AG10803 (cell line): ENCODE data around the gene TNRC18.

Experiments used
- DNase-seq: peaks from one replicate; pipeline ENCODE4 v3.0.0; 2010; ENCODE audit warnings: low read depth
- H3K4me3 ChIP-seq: 2 replicates; pipeline ENCODE4 v1.5.1; 2011; ENCODE audit warnings: mild to moderate bottlenecking, low read length, control low read depth
- CTCF ChIP-seq: conservative IDR thresholded peaks from 2 replicates; pipeline ENCODE4 v1.5.1; 2011; ENCODE audit warnings: mild to moderate bottlenecking, low read length, control low read depth, inconsistent platforms

Gene TNRC18

DNA sequence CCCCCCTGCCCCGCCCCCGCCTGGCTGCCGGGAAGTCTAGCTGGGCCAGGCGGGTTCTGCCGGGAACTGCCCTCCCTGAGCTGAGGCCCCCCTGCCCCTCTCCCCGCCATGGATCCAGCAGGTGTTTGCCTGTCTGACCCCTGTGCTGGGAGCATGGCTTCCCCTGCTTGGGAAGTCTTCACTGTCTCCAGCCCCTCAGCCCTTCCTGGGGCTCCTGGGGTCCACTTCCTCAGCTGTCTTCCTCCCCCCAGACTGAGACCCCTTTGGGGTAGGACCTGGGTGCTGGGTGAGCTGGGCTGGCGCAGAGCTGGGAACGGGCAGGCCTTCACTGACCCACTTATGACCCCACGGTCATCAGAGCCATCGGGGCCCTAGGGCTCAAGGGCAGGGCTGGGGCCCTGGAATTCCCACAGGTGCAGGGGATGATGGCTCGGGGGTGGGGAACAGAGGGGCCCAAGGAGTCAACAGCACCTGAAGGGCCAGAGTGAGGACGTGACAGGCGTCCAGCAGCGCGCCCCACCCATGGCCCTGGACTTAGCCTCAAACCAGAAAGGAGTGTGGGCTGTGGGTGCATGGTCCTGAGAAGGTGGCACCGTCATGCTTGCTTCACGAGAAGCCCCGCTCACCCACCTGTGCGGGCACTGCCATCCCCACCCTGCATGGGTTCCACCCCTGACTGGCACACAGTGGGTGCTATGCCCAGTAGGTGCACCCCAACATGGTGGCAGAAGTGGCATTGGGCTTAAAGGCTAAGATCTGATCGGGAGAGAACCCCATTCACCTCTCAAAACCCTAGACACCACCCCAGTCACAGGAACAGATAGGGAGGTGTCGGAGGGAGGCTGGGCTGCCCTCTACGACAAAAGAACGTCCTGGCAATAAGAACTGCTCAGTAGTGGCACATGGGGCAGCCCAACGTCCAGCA lies 16.2 kb upstream of the TNRC18 start:
- H3K4me3 ChIP-seq = no peak overlapping the region

GRCh38 chr7:5439209-5439571 lies 15.6 kb upstream of the TNRC18 start:
- no peak overlapping the region for H3K4me3 ChIP-seq
- DNase-seq = no peak
- no peak for TF ChIP-seq CTCF

More for the DNA sequence above, 16.2 kb upstream of the TNRC18 start:
- TF ChIP-seq CTCF = no peak
- no peak for DNase-seq

GRCh38 chr7:5437987-5438386 lies 14.4 kb upstream of the TNRC18 start:
- no peak overlapping the region for H3K4me3 ChIP-seq
- DNase-seq = no peak
- no peak for TF ChIP-seq CTCF

GRCh38 chr7:5437348-5437892 lies 13.8 kb upstream of the TNRC18 start:
- H3K4me3 ChIP-seq = no peak overlapping the region
- no peak for DNase-seq
- TF ChIP-seq CTCF = no peak

DNA sequence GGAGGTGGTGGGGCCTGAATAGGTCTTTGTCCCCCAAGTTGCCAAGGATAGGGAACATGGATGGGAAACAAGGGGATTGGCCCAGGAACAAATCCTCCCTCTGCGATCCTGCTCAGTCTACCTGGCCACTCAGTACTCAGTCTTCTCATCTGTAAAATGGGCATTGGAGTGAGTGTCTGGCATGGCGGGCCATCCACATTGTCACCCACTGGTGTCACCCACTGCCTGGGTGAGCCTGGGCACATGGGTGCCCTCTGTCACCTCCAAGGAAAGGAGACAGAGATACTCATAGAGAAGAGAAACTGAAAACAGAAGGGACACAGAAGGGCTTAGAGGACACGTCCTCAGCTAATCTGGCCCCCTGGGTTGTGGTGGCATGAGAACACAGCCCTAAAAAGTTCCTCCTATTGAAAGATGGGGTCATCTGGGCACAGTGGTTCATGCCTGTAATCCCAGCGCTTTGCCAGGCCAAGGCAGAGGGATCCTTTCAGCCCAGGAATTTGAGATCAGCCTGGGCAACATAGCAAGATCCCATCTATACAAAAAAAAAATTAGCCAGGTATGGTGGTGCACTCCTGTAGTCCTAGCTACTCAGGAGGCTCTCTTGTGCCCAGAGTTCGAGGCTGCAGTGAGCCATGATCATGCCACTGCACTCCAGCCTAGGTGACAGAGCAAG lies 12.5 kb upstream of the TNRC18 start:
- DNase-seq = no peak
- no peak for TF ChIP-seq CTCF
- H3K4me3 ChIP-seq = no peak overlapping the region

DNA sequence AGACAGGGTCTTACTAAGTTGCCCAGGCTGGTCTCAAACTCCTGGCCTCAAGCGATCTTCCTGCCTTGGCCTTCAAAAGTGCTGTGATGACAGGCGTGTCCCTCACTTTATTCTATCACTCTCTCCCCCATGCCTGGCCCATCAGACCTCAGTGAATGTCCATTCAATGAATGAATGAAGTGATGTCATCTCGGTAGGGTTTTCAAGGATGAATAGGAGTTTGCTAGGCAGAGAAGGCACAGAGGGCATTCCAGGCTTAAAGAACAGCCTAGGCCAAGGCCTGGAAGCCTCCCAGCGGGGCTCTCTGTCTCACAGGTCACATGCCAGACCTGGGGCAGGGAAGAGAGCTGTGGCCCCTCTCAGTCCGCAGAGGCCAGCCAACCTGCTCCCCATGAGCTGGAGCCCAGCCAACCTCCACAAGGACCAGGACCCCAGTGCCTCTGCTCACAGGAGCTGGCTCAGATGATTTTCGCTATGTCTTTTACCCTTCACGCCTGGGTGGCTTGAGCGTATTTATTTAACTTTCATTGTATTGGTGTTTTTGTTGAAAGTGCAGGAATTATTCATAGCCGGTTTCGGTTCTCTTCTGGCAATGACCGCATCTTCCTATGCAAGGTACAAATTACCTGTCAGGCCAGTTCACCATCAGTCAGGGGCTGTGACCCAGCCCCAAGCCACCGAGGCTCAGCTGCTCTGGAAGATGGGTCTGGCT lies 11.8 kb upstream of the TNRC18 start:
- TF ChIP-seq CTCF = no peak
- DNase-seq = no peak
- no peak overlapping the region for H3K4me3 ChIP-seq
